K562 (cell line): ENCODE measurements around the gene NAA38. TPM values are rescaled to one million over a fixed set of nuclear protein-coding genes. Genes with fewer than 3 reads are reported as not detected.

ENCODE experiments used
- ARHGAP35 ChIP-seq: fragments of 450-650 bp; IDR thresholded peaks from 2 replicates; pipeline ENCODE4 v1.6.1; 2018; ENCODE audit not compliant: partially characterized antibody
- ATF7 ChIP-seq: fragments of 450-650 bp; IDR thresholded peaks from 2 replicates; pipeline ENCODE4 v1.7.1; 2014; ENCODE audit warnings: mild to moderate bottlenecking, moderate library complexity
- CHD1 ChIP-seq: fragments of 200-600 bp; sonication (generic); IDR thresholded peaks from one replicate; pipeline ENCODE4 v1.6.1; 2012; ENCODE audit warnings: mild to moderate bottlenecking, moderate library complexity, low read length, inconsistent platforms
- EWSR1 ChIP-seq: fragments of 450-650 bp; IDR thresholded peaks from 2 replicates; pipeline ENCODE4 v1.6.1; 2018; ENCODE audit warnings: borderline replicate concordance, mild to moderate bottlenecking, low read depth, moderate library complexity; ENCODE audit not compliant: partially characterized antibody
- EZH2 ChIP-seq: IDR thresholded peaks from 2 replicates; pipeline ENCODE4 v1.6.1; 2012; ENCODE audit warnings: low read depth, mild to moderate bottlenecking, inconsistent platforms, low read length, borderline replicate concordance
- FOXM1 ChIP-seq, 2 experiments: fragments of 450-650 bp in 1 of 2; sonication (generic) in 1 of 2; formaldehyde crosslinking in 1 of 2; IDR thresholded peaks; 2 replicates each; pipeline versions ENCODE4 v1.6.1 to v1.9.0; 2017 to 2022; ENCODE audit warnings: low read depth in 2 of 2, mild to moderate bottlenecking in 2 of 2, missing genetic modification reagents in 1 of 2, moderate library complexity in 1 of 2
- GABPA ChIP-seq: fragments of 200-800 bp; sonication (Bioruptor generic); conservative IDR thresholded peaks from 2 replicates; pipeline ENCODE4 v1.6.1; 2016; ENCODE audit warnings: low read depth, missing genetic modification characterization, missing compliant biosample characterization
- IRF2 ChIP-seq: sonication (generic); formaldehyde crosslinking; IDR thresholded peaks from 2 replicates; pipeline ENCODE4 v1.8.1; 2022; ENCODE audit warnings: mild to moderate bottlenecking, missing genetic modification reagents
- IRF9 ChIP-seq: fragments of 450-650 bp; IDR thresholded peaks from 2 replicates; pipeline ENCODE4 v1.6.1; 2016; ENCODE audit warnings: missing biosample characterization, missing genetic modification characterization
- JUND ChIP-seq, 2 experiments: IDR thresholded peaks; 2 replicates in 1 of 2; 3 replicates in 1 of 2; pipeline ENCODE4 v1.6.1; 2011; ENCODE audit warnings: borderline replicate concordance in 2 of 2, low read depth in 2 of 2, low read length in 2 of 2, improper control_type of control experiment in 1 of 2, missing biosample characterization in 1 of 2, missing genetic modification characterization in 1 of 2, missing genetic modification reagents in 1 of 2
- LEF1 ChIP-seq: fragments of 450-650 bp; IDR thresholded peaks from 2 replicates; pipeline ENCODE4 v1.6.1; 2016; ENCODE audit warnings: mild to moderate bottlenecking
- MAFG ChIP-seq: fragments of 450-650 bp; conservative IDR thresholded peaks from 2 replicates; pipeline ENCODE4 v1.6.1; 2016; ENCODE audit warnings: missing genetic modification characterization, missing compliant biosample characterization
- MBD2 ChIP-seq: sonication (generic); IDR thresholded peaks from 2 replicates; pipeline ENCODE4 v1.6.1; 2016; ENCODE audit warnings: low read depth, borderline replicate concordance
- NONO ChIP-seq, 2 experiments: fragments of 200-400 bp in 1 of 2; fragments of 450-650 bp in 1 of 2; formaldehyde crosslinking in 1 of 2; IDR thresholded peaks; 2 replicates each; pipeline ENCODE4 v1.6.1; 2017; ENCODE audit warnings: low read depth in 2 of 2, mild to moderate bottlenecking in 2 of 2, moderate library complexity in 2 of 2, low read length in 1 of 2
- NR1H2 ChIP-seq: sonication (generic); formaldehyde crosslinking; IDR thresholded peaks from 2 replicates; pipeline ENCODE4 v1.4.0; 2020; ENCODE audit warnings: mild to moderate bottlenecking, missing genetic modification reagents
- OTX1 ChIP-seq: fragments of 450-650 bp; formaldehyde crosslinking; IDR thresholded peaks from 2 replicates; pipeline ENCODE4 v1.4.0; 2022; ENCODE audit warnings: mild to moderate bottlenecking
- POLR2H ChIP-seq: IDR thresholded peaks from 2 replicates; pipeline ENCODE4 v1.6.1; 2016; ENCODE audit warnings: missing genetic modification characterization, low read depth, mild to moderate bottlenecking, control low read depth, missing compliant biosample characterization, moderate library complexity
- POLR3G ChIP-seq: IDR thresholded peaks from 2 replicates; pipeline ENCODE4 v1.6.1; 2011; ENCODE audit not compliant: insufficient read length, insufficient replicate concordance; ENCODE audit errors: extremely low read depth
- SP1 ChIP-seq: sonication (generic); formaldehyde crosslinking; IDR thresholded peaks from 2 replicates; pipeline ENCODE4 v1.8.1; 2022; ENCODE audit warnings: mild to moderate bottlenecking, missing genetic modification reagents
- TAF15 ChIP-seq: fragments of 200-400 bp; formaldehyde crosslinking; IDR thresholded peaks from 2 replicates; pipeline ENCODE4 v1.6.1; 2017; ENCODE audit warnings: mild to moderate bottlenecking, low read depth, low read length, moderate library complexity
- TCF3 ChIP-seq: sonication (generic); formaldehyde crosslinking; IDR thresholded peaks from 2 replicates; pipeline ENCODE4 v1.4.0; 2020; ENCODE audit warnings: mild to moderate bottlenecking, missing genetic modification reagents
- TCF7L2 ChIP-seq: fragments of 150-350 bp; IDR thresholded peaks from 2 replicates; pipeline ENCODE4 v1.6.1; 2016; ENCODE audit warnings: low read depth, mild to moderate bottlenecking, low read length, moderate library complexity
- ZBED1 ChIP-seq: IDR thresholded peaks from 2 replicates; pipeline ENCODE4 v1.6.1; 2014
- ZKSCAN3 ChIP-seq: fragments of 250-450 bp; sonication (Bioruptor Pico); IDR thresholded peaks from 2 replicates; pipeline ENCODE4 v1.4.0; 2020
- ZNF253 ChIP-seq: fragments of 250-450 bp; sonication (Bioruptor Pico); conservative IDR thresholded peaks from 2 replicates; pipeline ENCODE4 v1.6.1; 2021; ENCODE audit warnings: mild to moderate bottlenecking
- polyA plus RNA-seq, 8 experiments: library from polyadenylated mRNA; depleted of rRNA in 4 of 8; stranded (reverse) in 5 of 8; unstranded in 3 of 8; fragments of >200 nt; fragmentation: Nextera tagmentation in 2 of 8; fragmentation: Illumina TruSeq in 1 of 8; extraction: Ambion mirVana in 2 of 8; extraction: Trizol in 1 of 8; gene quantifications; 2 replicates each; pipeline versions ENCODE4 v1.2.1 to v1.2.3, GENCODE V29; 2011 to 2014; ENCODE audit warnings: inconsistent platforms in 1 of 8, missing spikeins in 1 of 8
- total RNA-seq, 7 experiments: library from RNA; depleted of rRNA in 6 of 7; stranded (reverse); fragments of >200 nt in 6 of 7; fragmentation: Illumina TruSeq in 2 of 7; extraction: Trizol in 2 of 7; gene quantifications; 2 replicates each; pipeline versions ENCODE4 v1.2.1 to v1.2.3, GENCODE V29; 2011 to 2021; ENCODE audit warnings: low replicate concordance in 1 of 7

Gene NAA38
- total and polyA plus RNA-seq, 9 of the 15 experiments (the other 6 are each of a cell fraction or from before 2014, with no cell fraction given), result 16.4 to 99.8 (median 57.3) TPM

DNA sequence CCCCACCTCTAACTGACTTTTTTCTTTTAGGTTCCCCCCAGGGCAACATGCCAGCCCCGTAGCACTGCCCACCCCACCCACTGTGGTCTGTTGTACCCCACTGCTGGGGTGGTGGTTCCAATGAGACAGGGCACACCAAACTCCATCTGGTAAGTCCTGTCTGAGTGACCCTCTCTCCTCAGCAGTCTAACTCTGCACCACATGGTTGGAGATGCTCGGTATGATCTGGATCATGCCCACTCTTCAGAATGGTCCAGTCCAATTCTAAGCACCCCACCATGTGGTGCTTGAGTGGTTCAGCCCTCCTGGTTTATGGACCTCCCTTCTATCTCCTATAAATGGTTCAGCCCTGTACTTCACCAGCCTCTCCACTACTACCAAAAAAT, 17.5 kb downstream of the NAA38 start (continued):
- peak; percentile 64 for TF ChIP-seq JUND (IDR thresholded peaks at IDR 0.05; ENCODE audit: borderline replicate concordance, low read depth, low read length)
- no peak for TF ChIP-seq JUND (tag; IDR thresholded peaks at IDR 0.05; ENCODE audit: borderline replicate concordance, low read depth, low read length)
- TF ChIP-seq NONO (IDR thresholded peaks at IDR 0.05; ENCODE audit: low read depth in 2 of 2, low read length in 1 of 2), result peak in 1 of 2 experiments; percentile 87; a peak in 2 of 4 replicates
- no peak for TF ChIP-seq IRF9
- no peak for TF ChIP-seq MAFG (tag)
- no peak for TF ChIP-seq POLR3G
- no peak for TF ChIP-seq ZNF253 (CRISPR knock-in tag)
- no peak for TF ChIP-seq ARHGAP35
- TF ChIP-seq EWSR1, result no peak
- no peak for TF ChIP-seq LEF1
- TF ChIP-seq SP1 (CRISPR knock-in tag), result no peak
- no peak for TF ChIP-seq EZH2
- no peak for TF ChIP-seq IRF2 (CRISPR knock-in tag)
- 0 out of 2 replicates have a peak, but pooled peaks have one; percentile 24 for TF ChIP-seq MBD2
- no peak for TF ChIP-seq CHD1
- no peak for TF ChIP-seq GABPA
- no peak for TF ChIP-seq ZKSCAN3
- no peak for TF ChIP-seq FOXM1 (IDR thresholded peaks at IDR 0.05; ENCODE audit: low read depth)
- no peak for TF ChIP-seq FOXM1 (CRISPR knock-in tag; IDR thresholded peaks at IDR 0.05; ENCODE audit: low read depth)
- no peak for TF ChIP-seq TAF15
- no peak for TF ChIP-seq OTX1 (CRISPR knock-in tag)
- peak; percentile 82 for TF ChIP-seq TCF7L2
- TF ChIP-seq NR1H2 (CRISPR knock-in tag), result no peak
- TF ChIP-seq ZBED1, result no peak
- peak; percentile 93 for TF ChIP-seq ATF7
- TF ChIP-seq TCF3 (CRISPR knock-in tag), result no peak
- no peak for TF ChIP-seq POLR2H (tag)
